ENCODE measurements around the gene INMT. TPM values are rescaled to one million over a fixed set of nuclear protein-coding genes. Genes with fewer than 3 reads are reported as not detected.
A peak's percentile ranks its signal among the peaks of the same experiment; 100 is the strongest.

The INMT gene
- total and polyA plus RNA-seq, 2 donors from 2014 or later: 34.5 to 44.8 TPM

- peak overlapping the region; percentile 26 to 83 for H3K27ac ChIP-seq (ENCODE audit: low read depth in 2 of 2, low read length in 2 of 2)
- H3K9ac ChIP-seq (ENCODE audit: low read length in 3 of 3): peak overlapping the region in 1 of 3 donors; percentile 2
- no peak for FAIRE-seq
- intact Hi-C loops (cut with DNase I): loop anchor here (10.0 kb wide), 2 partner anchors 177 to 327 kb away; no protein-coding TSS in a partner anchor
- H3K4me1 ChIP-seq (ENCODE audit: control insufficient read depth in 2 of 3, insufficient read depth in 2 of 3, low read depth in 1 of 3, low read length in 3 of 3): peaks cover 10 to 40% (median 31%) of the 10 kb centered on the region in 3 donors
- no peaks in the 10 kb centered on the region for H3K36me3 ChIP-seq (ENCODE audit: control insufficient read depth in 2 of 3, insufficient read depth in 3 of 3, low read length in 3 of 3)
- DNase-seq: peak in 3 of 5 donors; percentile 35 to 64 (median 39)
- H3K27me3 ChIP-seq (ENCODE audit: control insufficient read depth, insufficient read depth, low read length): no peaks in the 10 kb centered on the region
- no peak overlapping the region for H3K4me3 ChIP-seq (ENCODE audit: low read length in 3 of 3)
- no peak for TF ChIP-seq CTCF (IDR thresholded peaks at IDR 0.05; ENCODE audit: borderline replicate concordance, extremely low read depth, insufficient read depth)
- no peaks in the 10 kb centered on the region for H3K9me3 ChIP-seq (ENCODE audit: control insufficient read depth in 2 of 3, insufficient read depth in 1 of 3, low read length in 3 of 3)
Measured at GRCh38 chr7:30797176-30798040, 45.5 kb downstream of the INMT start.

GRCh38 chr7:30799206-30799975, 47.5 kb downstream of the INMT start:
- intact Hi-C loops (cut with DNase I): loop anchor here (10.0 kb wide), 2 partner anchors 175 to 325 kb away; no protein-coding TSS in a partner anchor
- no peak for TF ChIP-seq CTCF (IDR thresholded peaks at IDR 0.05; ENCODE audit: borderline replicate concordance, extremely low read depth, insufficient read depth)
- no peaks in the 10 kb centered on the region for H3K9me3 ChIP-seq (ENCODE audit: control insufficient read depth in 2 of 3, insufficient read depth in 1 of 3, low read length in 3 of 3)
- H3K9ac ChIP-seq (ENCODE audit: low read length in 3 of 3): no peak overlapping the region
- FAIRE-seq (no peak), DNase-seq (no peak)
- H3K36me3 ChIP-seq (ENCODE audit: control insufficient read depth in 2 of 3, insufficient read depth in 3 of 3, low read length in 3 of 3): no peaks in the 10 kb centered on the region
- H3K4me1 ChIP-seq (ENCODE audit: control insufficient read depth in 2 of 3, insufficient read depth in 2 of 3, low read depth in 1 of 3, low read length in 3 of 3): peaks cover 10 to 40% (median 31%) of the 10 kb centered on the region in 3 donors
- H3K4me3 ChIP-seq (ENCODE audit: low read length in 3 of 3): no peak overlapping the region
- peak overlapping the region; percentile 40 to 43 for H3K27ac ChIP-seq (ENCODE audit: low read depth in 2 of 2, low read length in 2 of 2)
- H3K27me3 ChIP-seq (ENCODE audit: control insufficient read depth, insufficient read depth, low read length): no peaks in the 10 kb centered on the region

DNA sequence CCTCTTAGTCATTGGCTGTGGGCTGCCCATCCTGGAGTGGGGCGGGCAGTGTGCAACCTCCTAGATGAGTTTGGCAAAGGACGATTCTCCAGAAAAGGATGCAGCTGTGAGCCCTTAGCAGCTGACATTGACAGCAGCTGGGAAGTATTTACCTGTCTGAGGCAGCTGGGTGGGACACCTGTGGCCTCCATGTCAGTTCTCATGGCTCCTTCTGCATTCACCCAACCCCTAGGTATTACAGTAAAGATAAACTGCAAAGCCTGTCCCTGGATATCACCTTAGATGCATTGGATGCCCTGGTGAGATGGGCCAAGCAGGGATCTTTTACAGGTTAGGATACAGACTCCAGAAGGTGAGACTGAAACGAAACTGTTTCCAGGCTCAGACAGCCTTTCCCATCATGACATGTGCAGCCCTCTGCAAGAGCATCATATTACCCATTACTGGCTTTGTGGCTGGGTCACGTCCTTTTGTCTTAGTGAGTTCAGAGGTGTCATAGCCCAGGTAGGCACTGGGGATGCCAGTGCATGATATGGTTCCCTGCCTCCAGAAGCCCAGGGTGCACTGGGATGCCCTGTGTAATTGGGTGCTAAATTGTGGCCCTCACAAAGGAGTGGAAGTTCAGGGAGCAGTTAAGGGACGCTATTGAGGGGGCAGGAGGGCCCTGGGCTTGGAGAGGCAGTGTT, 48.2 kb downstream of the INMT start:
- Histone ChIP-seq H3K4me1 (ENCODE audit: control insufficient read depth in 2 of 3, insufficient read depth in 2 of 3, low read depth in 1 of 3, low read length in 3 of 3) (peaks cover 10 to 37% (median 31%) of the 10 kb centered on the region in 3 donors), H3K27me3 (ENCODE audit: control insufficient read depth, insufficient read depth, low read length) (no peaks in the 10 kb centered on the region), H3K27ac (ENCODE audit: low read depth in 2 of 2, low read length in 2 of 2) (peak overlapping the region in 1 of 2 donors; percentile 23), H3K36me3 (ENCODE audit: control insufficient read depth in 2 of 3, insufficient read depth in 3 of 3, low read length in 3 of 3) (no peaks in the 10 kb centered on the region), H3K9ac (ENCODE audit: low read length in 3 of 3) (no peak overlapping the region), H3K4me3 (ENCODE audit: low read length in 3 of 3) (no peak overlapping the region), H3K9me3 (ENCODE audit: control insufficient read depth in 2 of 3, insufficient read depth in 1 of 3, low read length in 3 of 3) (no peaks in the 10 kb centered on the region)
- intact Hi-C loops (cut with DNase I): loop anchor here (10.0 kb wide), 2 partner anchors 175 to 325 kb away; no protein-coding TSS in a partner anchor
- no peak for DNase-seq
- no peak for TF ChIP-seq CTCF (IDR thresholded peaks at IDR 0.05; ENCODE audit: borderline replicate concordance, extremely low read depth, insufficient read depth)
- FAIRE-seq: no peak
